OCI-LY7 (cell line): Measurements from ENCODE around the gene HP1BP3. TPM values are rescaled to one million over a fixed set of nuclear protein-coding genes. Genes with fewer than 3 reads are reported as not detected.

Experiments used
- BruUV-seq: library from RNA; stranded (reverse); fragments of 400-500 nt; replicated peaks from 2 replicates; lab custom pipeline; 2021; lab: Mats Ljungman, UMichigan
- CTCF ChIA-PET: fragments of 300-600 bp; sonication (Branson Sonifier 250); formaldehyde crosslinking; loops from one replicate; lab custom pipeline; 2022; ENCODE audit warnings: antibody characterized with exemption; ENCODE audit not compliant: unreplicated experiment; lab: Charles Lee
- POLR2A ChIA-PET: fragments of 300-600 bp; sonication (Branson Sonifier 250); formaldehyde crosslinking; loops from one replicate; lab custom pipeline; 2022; ENCODE audit warnings: antibody characterized with exemption; lab: Charles Lee
- DNase-seq: peaks from one replicate; pipeline ENCODE4 v3.0.0-alpha.2; 2015; ENCODE audit warnings: low spot score
- H2AFZ ChIP-seq: fragments of 200-600 bp; sonication (generic), shearing (Covaris generic); 2 replicates; pipeline ENCODE4 v1.6.1; 2014; ENCODE audit warnings: mild to moderate bottlenecking, antibody characterized with exemption, low read length, moderate library complexity
- H3K27ac ChIP-seq: fragments of 200-600 bp; sonication (generic); 2 replicates; pipeline ENCODE4 v1.5.1; 2014; ENCODE audit warnings: mixed run types, low read depth, mild to moderate bottlenecking, moderate library complexity, low read length, inconsistent platforms; ENCODE audit not compliant: poor library complexity, severe bottlenecking
- H3K36me3 ChIP-seq: fragments of 200-600 bp; sonication (generic); 2 replicates; pipeline ENCODE4 v1.6.1; 2014; ENCODE audit warnings: mild to moderate bottlenecking, antibody characterized with exemption, low read length, moderate library complexity, mixed read lengths; ENCODE audit not compliant: insufficient read depth
- H3K4me1 ChIP-seq: fragments of 200-600 bp; sonication (generic); 2 replicates; pipeline ENCODE4 v1.5.1; 2014; ENCODE audit warnings: mild to moderate bottlenecking, low read length; ENCODE audit not compliant: insufficient read depth, poor library complexity, severe bottlenecking
- H3K4me2 ChIP-seq: fragments of 200-600 bp; sonication (generic); 2 replicates; pipeline ENCODE4 v1.6.1; 2014; ENCODE audit warnings: mild to moderate bottlenecking, low read length
- H3K4me3 ChIP-seq: fragments of 200-600 bp; sonication (generic); 2 replicates; pipeline ENCODE4 v1.5.1; 2014; ENCODE audit warnings: mild to moderate bottlenecking, low read depth, low read length; ENCODE audit not compliant: poor library complexity, severe bottlenecking
- H3K79me2 ChIP-seq: fragments of 200-600 bp; sonication (generic); 2 replicates; pipeline ENCODE4 v1.6.1; 2016; ENCODE audit warnings: low read depth, mild to moderate bottlenecking, low read length, moderate library complexity, mixed read lengths; ENCODE audit not compliant: insufficient read depth
- H3K9me2 ChIP-seq: fragments of 200-600 bp; sonication (generic); 2 replicates; pipeline ENCODE4 v1.6.1; 2016; ENCODE audit warnings: mild to moderate bottlenecking, low read length, mixed read lengths; ENCODE audit not compliant: insufficient read depth
- H3K9me3 ChIP-seq: fragments of 200-600 bp; sonication (generic); 2 replicates; pipeline ENCODE4 v1.6.1; 2014; ENCODE audit warnings: mild to moderate bottlenecking, mixed run types, low read length, mixed read lengths
- H4K20me1 ChIP-seq: fragments of 200-600 bp; sonication (generic); 2 replicates; pipeline ENCODE4 v1.6.1; 2014; ENCODE audit warnings: mild to moderate bottlenecking, antibody characterized with exemption, low read length, moderate library complexity, mixed read lengths; ENCODE audit not compliant: insufficient read depth
- EZH2phosphoT487 ChIP-seq: fragments of 200-600 bp; sonication (generic); IDR thresholded peaks from 2 replicates; pipeline ENCODE4 v1.6.1; 2018; ENCODE audit warnings: low read depth, borderline replicate concordance, mild to moderate bottlenecking, mixed run types, antibody characterized with exemption, low read length, moderate library complexity, mixed read lengths
- intact Hi-C: fragments of 100-400 bp; cut with micrococcal nuclease; formaldehyde crosslinking; loops from one replicate; pipeline ENCODE4 v1.10.0; 2022; ENCODE audit not compliant: unreplicated experiment
- total RNA-seq, 2 experiments: library from RNA; depleted of rRNA in 1 of 2; stranded (reverse); fragments of >200 nt in 1 of 2; shearing (Covaris generic) in 1 of 2; gene quantifications; 2 replicates each; pipeline ENCODE4 v1.2.3, GENCODE V29; 2014 to 2022
- TF ChIP-seq, protein P1 (sequence below): fragments of 200-600 bp; sonication (generic); conservative IDR thresholded peaks from 2 replicates; pipeline ENCODE4 v1.5.1; 2014; ENCODE audit warnings: mild to moderate bottlenecking, antibody characterized with exemption, low read length, moderate library complexity, mixed read lengths

HP1BP3 gene
- total RNA-seq, 2 experiments from 2014 or later = 288 to 295 TPM

GRCh38 chr1:20721117-20722061, 65.7 kb downstream of the HP1BP3 start:
- no TSS peak for BruUV-seq
- Histone ChIP-seq H3K4me3 (no peak overlapping the region), H3K9me2 (no peaks in the 10 kb centered on the region), H3K4me1 (no peaks in the 10 kb centered on the region), H3K79me2 (no peaks in the 10 kb centered on the region), H2AFZ (no peak overlapping the region), H3K36me3 (no peaks in the 10 kb centered on the region), H3K9me3 (no peaks in the 10 kb centered on the region), H3K27ac (no peak overlapping the region), H3K4me2 (no peak overlapping the region), H4K20me1 (no peaks in the 10 kb centered on the region)
- no peak for DNase-seq
- intact Hi-C loops = no loop called here
- CTCF ChIA-PET = no interaction called here
- POLR2A ChIA-PET = no interaction called here
- TF ChIP-seq, protein P1, sequence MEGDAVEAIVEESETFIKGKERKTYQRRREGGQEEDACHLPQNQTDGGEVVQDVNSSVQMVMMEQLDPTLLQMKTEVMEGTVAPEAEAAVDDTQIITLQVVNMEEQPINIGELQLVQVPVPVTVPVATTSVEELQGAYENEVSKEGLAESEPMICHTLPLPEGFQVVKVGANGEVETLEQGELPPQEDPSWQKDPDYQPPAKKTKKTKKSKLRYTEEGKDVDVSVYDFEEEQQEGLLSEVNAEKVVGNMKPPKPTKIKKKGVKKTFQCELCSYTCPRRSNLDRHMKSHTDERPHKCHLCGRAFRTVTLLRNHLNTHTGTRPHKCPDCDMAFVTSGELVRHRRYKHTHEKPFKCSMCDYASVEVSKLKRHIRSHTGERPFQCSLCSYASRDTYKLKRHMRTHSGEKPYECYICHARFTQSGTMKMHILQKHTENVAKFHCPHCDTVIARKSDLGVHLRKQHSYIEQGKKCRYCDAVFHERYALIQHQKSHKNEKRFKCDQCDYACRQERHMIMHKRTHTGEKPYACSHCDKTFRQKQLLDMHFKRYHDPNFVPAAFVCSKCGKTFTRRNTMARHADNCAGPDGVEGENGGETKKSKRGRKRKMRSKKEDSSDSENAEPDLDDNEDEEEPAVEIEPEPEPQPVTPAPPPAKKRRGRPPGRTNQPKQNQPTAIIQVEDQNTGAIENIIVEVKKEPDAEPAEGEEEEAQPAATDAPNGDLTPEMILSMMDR = no peak
- TF ChIP-seq EZH2phosphoT487 = no peak

GRCh38 chr1:20720631-20721091, 66.4 kb downstream of the HP1BP3 start:
- TF ChIP-seq EZH2phosphoT487 = no peak
- TF ChIP-seq, protein P1 = no peak

More at GRCh38 chr1:20720631-20721091, 66.4 kb downstream of the HP1BP3 start:
- no peak overlapping the region for H3K27ac ChIP-seq
- H3K4me3 ChIP-seq = no peak overlapping the region
- DNase-seq = no peak
- H3K4me1 ChIP-seq = no peaks in the 10 kb centered on the region
- H3K36me3 ChIP-seq = no peaks in the 10 kb centered on the region
- POLR2A ChIA-PET = interaction anchor here (0.6 kb wide), 1 partner anchor 17 kb away, joined by 4 read pairs; no protein-coding TSS in a partner anchor
- H3K9me3 ChIP-seq = no peaks in the 10 kb centered on the region
- H2AFZ ChIP-seq = no peak overlapping the region
- CTCF ChIA-PET = interaction anchor here (0.6 kb wide), 1 partner anchor 9 kb away, joined by 3 read pairs; no protein-coding TSS in a partner anchor
- no peak overlapping the region for H3K4me2 ChIP-seq
- no peaks in the 10 kb centered on the region for H3K9me2 ChIP-seq
- no peaks in the 10 kb centered on the region for H4K20me1 ChIP-seq
- BruUV-seq = no TSS peak
- H3K79me2 ChIP-seq = no peaks in the 10 kb centered on the region
- intact Hi-C loops = no loop called here
